ENCODE data around the gene GINS1. TPM values are rescaled to one million over a fixed set of nuclear protein-coding genes. Genes with fewer than 3 reads are reported as not detected.
A peak's percentile ranks its signal among the peaks of the same experiment; 100 is the strongest.

Gene GINS1
- total RNA-seq, 1 experiment from 2014 or later: 74.3 TPM

GRCh38 chr20:25422032-25422431 is 14.6 kb downstream of the GINS1 start:
- H3K27me3 Mint-ChIP-seq (ENCODE audit: low read depth): no peaks in the 10 kb centered on the region
- Histone ChIP-seq H3K4me2 (ENCODE audit: insufficient read depth, insufficient read length, low read length) (no peak overlapping the region), H3K4me1 (ENCODE audit: insufficient read depth, low read length) (no peaks in the 10 kb centered on the region), H2BK20ac (ENCODE audit: low read depth, low read length, poor library complexity, severe bottlenecking) (no peak overlapping the region), H3K9me3 (ENCODE audit: control insufficient read depth, low read depth, low read length) (no peaks in the 10 kb centered on the region), H3K4ac (ENCODE audit: low read depth, low read length) (no peak overlapping the region), H3K27ac (ENCODE audit: insufficient read length, low read depth, low read length) (no peak overlapping the region), H2BK5ac (ENCODE audit: insufficient read length, low read length) (no peak overlapping the region), H4K5ac (ENCODE audit: insufficient read length, low read depth, low read length) (no peak overlapping the region), H3K79me2 (ENCODE audit: insufficient read depth, low read length) (no peaks in the 10 kb centered on the region), H3K56ac (ENCODE audit: insufficient read length, low read depth, low read length) (no peak overlapping the region), H3T11ph (ENCODE audit: low read length) (no peak overlapping the region), H3K23ac (ENCODE audit: insufficient read length, low read depth, low read length) (no peak overlapping the region), H2BK12ac (ENCODE audit: insufficient read length, low read depth, low read length) (no peak overlapping the region), H3K14ac (ENCODE audit: insufficient read depth, low read length) (no peak overlapping the region), H4K8ac (replicated peaks; ENCODE audit: insufficient read length, low read depth, low read length) (no peak overlapping the region), H2BK120ac (ENCODE audit: low read depth, low read length, poor library complexity, severe bottlenecking) (no peak overlapping the region), H4K20me1 (ENCODE audit: control insufficient read depth, insufficient read depth, insufficient read length) (no peaks in the 10 kb centered on the region), H2AK5ac (ENCODE audit: insufficient read length, low read length) (no peak overlapping the region), H3K23me2 (ENCODE audit: insufficient read length, low read depth, low read length, poor library complexity, severe bottlenecking) (no peaks in the 10 kb centered on the region), H3K9ac (ENCODE audit: extremely low read depth, insufficient read length, low read length) (no peak overlapping the region), H3K27me3 (ENCODE audit: insufficient read depth, low read length) (no peaks in the 10 kb centered on the region), H4K91ac (ENCODE audit: insufficient read length, low read depth, low read length) (no peak overlapping the region), H2BK15ac (ENCODE audit: low read depth, low read length) (no peak overlapping the region), H3K79me1 (ENCODE audit: insufficient read depth, low read depth, low read length, poor library complexity, severe bottlenecking) (no peaks in the 10 kb centered on the region), H3K18ac (ENCODE audit: insufficient read length, low read depth, low read length) (no peak overlapping the region), H2AFZ (ENCODE audit: low read length) (no peak overlapping the region)
- no peaks in the 10 kb centered on the region for H3K4me1 Mint-ChIP-seq
- H3K9me3 Mint-ChIP-seq: peaks cover 3 to 4% of the 10 kb centered on the region in 2 experiments; a peak in 2 of 5 replicates
- no peak overlapping the region for H3K4me3 Mint-ChIP-seq
- DNase-seq: no peak
- no peak for TF ChIP-seq CTCF (conservative IDR thresholded peaks at IDR 0.05)
- H3K36me3 Mint-ChIP-seq (ENCODE audit: insufficient read depth in 1 of 3, low read depth in 3 of 3): peaks cover 42 to 95% (median 88%) of the 10 kb centered on the region in 3 experiments
- 0 out of 7 replicates have a peak overlapping the region, but pooled peaks of 1 of the 3 experiments have one; percentile 28 for H3K27ac Mint-ChIP-seq
- no CpG with 5 or more reads among the region's 4 CpGs for WGBS (ENCODE audit: extremely low coverage, insufficient read length, low lambda C conversion rate)
